GM18517 (cell line): Measurements from ENCODE around the gene ZBTB8A.
"Not testable (repeated sequence)": the region's sequence is repeated elsewhere in the genome, so short reads cannot be mapped to it uniquely, and the experiment has no call there.

Experiments
- ATAC-seq: cut with Tn5 transposase; IDR thresholded peaks from one replicate; pipeline ENCODE4 v1.9.1; 2021; ENCODE audit warnings: mild to moderate bottlenecking, moderate library complexity; ENCODE audit not compliant: unreplicated experiment

ZBTB8A gene

GRCh38 chr1:32618673-32619221 is 79.5 kb downstream of the ZBTB8A start:
- no peak for ATAC-seq

- peak; percentile 82 for ATAC-seq
These were observed 80.7 kb downstream of the ZBTB8A start for GRCh38 chr1:32619701-32620485.

- no peak for ATAC-seq
These were observed 83.0 kb downstream of the ZBTB8A start for GRCh38 chr1:32622205-32622604.

- no peak for ATAC-seq
These were observed 83.8 kb downstream of the ZBTB8A start for GRCh38 chr1:32622806-32623681.

GRCh38 chr1:32623775-32624174 is 84.5 kb downstream of the ZBTB8A start:
- ATAC-seq, result no peak

GRCh38 chr1:32626176-32626575 is 86.9 kb downstream of the ZBTB8A start:
- ATAC-seq, result no peak

- peak; percentile 77 for ATAC-seq
These were observed 88.5 kb downstream of the ZBTB8A start for GRCh38 chr1:32627596-32628162.

- ATAC-seq, result not testable (repeated sequence)
These were observed 90.9 kb downstream of the ZBTB8A start for GRCh38 chr1:32630173-32630572.

GRCh38 chr1:32632829-32633228 is 93.6 kb downstream of the ZBTB8A start:
- no peak for ATAC-seq

GRCh38 chr1:32635508-32636277 is 96.5 kb downstream of the ZBTB8A start:
- ATAC-seq, result no peak

GRCh38 chr1:32636914-32637645 is 97.9 kb downstream of the ZBTB8A start:
- ATAC-seq, result no peak

- ATAC-seq, result no peak
These were observed 100.4 kb downstream of the ZBTB8A start for GRCh38 chr1:32639489-32640075.

GRCh38 chr1:32642292-32642827 is 103.1 kb downstream of the ZBTB8A start:
- not testable (repeated sequence) for ATAC-seq

- ATAC-seq, result no peak
These were observed 105.2 kb downstream of the ZBTB8A start for GRCh38 chr1:32644426-32644825.

GRCh38 chr1:32647308-32648134 is 108.3 kb downstream of the ZBTB8A start:
- no peak for ATAC-seq

- peak; percentile 65 for ATAC-seq
These were observed 111.1 kb downstream of the ZBTB8A start, which contains the start of gene ZBTB8OS for GRCh38 chr1:32650248-32650751. Gene ZBTB8OS, minus strand, starts transcription at chr1:32650550. Its CDS starts 21 bp downstream, at chr1:32650529.

GRCh38 chr1:32650752-32651460 is 111.7 kb downstream of the ZBTB8A start, which contains the start of gene RBBP4:
Gene RBBP4, plus strand, starts transcription at chr1:32651208. Its CDS starts 99 bp downstream, at chr1:32651307.
- peak; percentile 69 for ATAC-seq
